ENCODE measurements around the gene MCU.
"Not testable (repeated sequence)": the region's sequence is repeated elsewhere in the genome, so short reads cannot be mapped to it uniquely, and the experiment has no call there.

The MCU gene

GRCh38 chr10:72761498-72761897 lies 69.6 kb downstream of the MCU start:
- H3K4me3 ChIP-seq (ENCODE audit: low read length in 2 of 2) = no peak overlapping the region
- H3K9me3 ChIP-seq (ENCODE audit: control insufficient read depth in 2 of 2, low read length in 2 of 2) = no peaks in the 10 kb centered on the region
- H3K27ac ChIP-seq (ENCODE audit: low read length) = no peak overlapping the region
- H3K4me1 ChIP-seq (ENCODE audit: control insufficient read depth, insufficient read depth, low read length) = no peaks in the 10 kb centered on the region
- H3K9ac ChIP-seq (ENCODE audit: low read length in 2 of 2) = no peak overlapping the region
- no peaks in the 10 kb centered on the region for H3K27me3 ChIP-seq (ENCODE audit: control insufficient read depth in 1 of 2, insufficient read depth in 2 of 2, low read length in 2 of 2)
- H3K36me3 ChIP-seq (ENCODE audit: control insufficient read depth in 2 of 2, insufficient read depth in 2 of 2, low read length in 2 of 2) = no peaks in the 10 kb centered on the region

DNA sequence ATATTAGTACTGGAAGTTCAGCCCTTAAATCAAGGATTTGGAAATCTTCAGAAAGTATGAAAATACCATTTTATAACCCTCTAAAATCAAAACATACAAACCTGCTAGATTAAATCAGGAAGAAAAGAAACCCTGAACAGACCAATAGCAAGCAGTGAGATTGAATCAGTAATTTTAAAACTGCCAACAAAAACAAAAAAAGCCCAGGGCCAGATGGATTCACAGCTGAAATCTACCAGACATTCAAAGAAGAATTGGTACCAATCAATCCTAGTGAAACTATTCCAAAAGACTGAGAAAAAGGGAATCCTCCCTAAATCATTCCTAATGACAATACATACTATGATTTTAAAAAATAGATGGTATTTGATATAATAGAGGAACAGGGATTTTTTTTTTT lies 70.1 kb downstream of the MCU start:
- no peak overlapping the region for H3K4me3 ChIP-seq (ENCODE audit: low read length in 2 of 2)
- H3K27me3 ChIP-seq (ENCODE audit: control insufficient read depth in 1 of 2, insufficient read depth in 2 of 2, low read length in 2 of 2) = no peaks in the 10 kb centered on the region
- H3K4me1 ChIP-seq (ENCODE audit: control insufficient read depth, insufficient read depth, low read length) = no peaks in the 10 kb centered on the region
- H3K27ac ChIP-seq (ENCODE audit: low read length) = no peak overlapping the region
- no peaks in the 10 kb centered on the region for H3K36me3 ChIP-seq (ENCODE audit: control insufficient read depth in 2 of 2, insufficient read depth in 2 of 2, low read length in 2 of 2)
- H3K9me3 ChIP-seq (ENCODE audit: control insufficient read depth in 2 of 2, low read length in 2 of 2) = no peaks in the 10 kb centered on the region
- no peak overlapping the region for H3K9ac ChIP-seq (ENCODE audit: low read length in 2 of 2)

GRCh38 chr10:72763201-72763600 lies 71.3 kb downstream of the MCU start:
- no peaks in the 10 kb centered on the region for H3K36me3 ChIP-seq (ENCODE audit: control insufficient read depth in 2 of 2, insufficient read depth in 2 of 2, low read length in 2 of 2)
- no peak overlapping the region for H3K4me3 ChIP-seq (ENCODE audit: low read length in 2 of 2)
- H3K27ac ChIP-seq (ENCODE audit: low read length) = no peak overlapping the region
- H3K27me3 ChIP-seq (ENCODE audit: control insufficient read depth in 1 of 2, insufficient read depth in 2 of 2, low read length in 2 of 2) = no peaks in the 10 kb centered on the region
- no peaks in the 10 kb centered on the region for H3K9me3 ChIP-seq (ENCODE audit: control insufficient read depth in 2 of 2, low read length in 2 of 2)
- H3K4me1 ChIP-seq (ENCODE audit: control insufficient read depth, insufficient read depth, low read length) = no peaks in the 10 kb centered on the region
- no peak overlapping the region for H3K9ac ChIP-seq (ENCODE audit: low read length in 2 of 2)

GRCh38 chr10:72764151-72764550 lies 72.2 kb downstream of the MCU start:
- no peak overlapping the region for H3K9ac ChIP-seq (ENCODE audit: low read length in 2 of 2)
- H3K4me1 ChIP-seq (ENCODE audit: control insufficient read depth, insufficient read depth, low read length) = no peaks in the 10 kb centered on the region
- H3K27ac ChIP-seq (ENCODE audit: low read length) = no peak overlapping the region
- H3K36me3 ChIP-seq (ENCODE audit: control insufficient read depth in 2 of 2, insufficient read depth in 2 of 2, low read length in 2 of 2) = no peaks in the 10 kb centered on the region
- no peaks in the 10 kb centered on the region for H3K9me3 ChIP-seq (ENCODE audit: control insufficient read depth in 2 of 2, low read length in 2 of 2)
- no peak overlapping the region for H3K4me3 ChIP-seq (ENCODE audit: low read length in 2 of 2)
- H3K27me3 ChIP-seq (ENCODE audit: control insufficient read depth in 1 of 2, insufficient read depth in 2 of 2, low read length in 2 of 2) = no peaks in the 10 kb centered on the region

- H3K9ac ChIP-seq (ENCODE audit: low read length in 2 of 2) = no peak overlapping the region
- no peaks in the 10 kb centered on the region for H3K36me3 ChIP-seq (ENCODE audit: control insufficient read depth in 2 of 2, insufficient read depth in 2 of 2, low read length in 2 of 2)
- H3K9me3 ChIP-seq (ENCODE audit: control insufficient read depth in 2 of 2, low read length in 2 of 2) = no peaks in the 10 kb centered on the region
- H3K4me3 ChIP-seq (ENCODE audit: low read length in 2 of 2) = no peak overlapping the region
- no peaks in the 10 kb centered on the region for H3K27me3 ChIP-seq (ENCODE audit: control insufficient read depth in 1 of 2, insufficient read depth in 2 of 2, low read length in 2 of 2)
- H3K4me1 ChIP-seq (ENCODE audit: control insufficient read depth, insufficient read depth, low read length) = no peaks in the 10 kb centered on the region
- H3K27ac ChIP-seq (ENCODE audit: low read length) = no peak overlapping the region
Observed at GRCh38 chr10:72765051-72765745, 73.3 kb downstream of the MCU start.

DNA sequence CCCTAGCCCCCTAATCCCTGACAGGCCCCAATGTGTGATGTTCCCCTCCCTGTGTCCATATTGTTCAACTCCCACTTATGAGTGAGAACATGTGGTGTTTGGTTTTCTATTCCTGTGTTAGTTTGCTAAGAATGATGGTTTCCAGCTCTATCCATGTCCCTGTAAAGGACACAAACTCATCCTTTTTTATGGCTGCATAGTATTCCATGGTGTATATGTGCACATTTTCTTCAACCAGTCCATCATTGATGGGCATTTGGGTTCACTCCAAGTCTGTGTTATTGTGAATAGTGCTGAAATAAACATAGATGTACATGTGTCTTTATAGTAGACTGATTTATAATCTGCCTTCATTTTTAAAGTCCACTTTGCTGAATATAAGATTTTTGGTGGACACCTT lies 79.3 kb downstream of the MCU start:
- H3K36me3 ChIP-seq (ENCODE audit: control insufficient read depth in 2 of 2, insufficient read depth in 2 of 2, low read length in 2 of 2); H3K4me3 ChIP-seq (ENCODE audit: low read length in 2 of 2); H3K4me1 ChIP-seq (ENCODE audit: control insufficient read depth, insufficient read depth, low read length); H3K27me3 ChIP-seq (ENCODE audit: control insufficient read depth in 1 of 2, insufficient read depth in 2 of 2, low read length in 2 of 2); H3K9me3 ChIP-seq (ENCODE audit: control insufficient read depth in 2 of 2, low read length in 2 of 2); H3K27ac ChIP-seq (ENCODE audit: low read length); H3K9ac ChIP-seq (ENCODE audit: low read length in 2 of 2): not testable (repeated sequence)

DNA sequence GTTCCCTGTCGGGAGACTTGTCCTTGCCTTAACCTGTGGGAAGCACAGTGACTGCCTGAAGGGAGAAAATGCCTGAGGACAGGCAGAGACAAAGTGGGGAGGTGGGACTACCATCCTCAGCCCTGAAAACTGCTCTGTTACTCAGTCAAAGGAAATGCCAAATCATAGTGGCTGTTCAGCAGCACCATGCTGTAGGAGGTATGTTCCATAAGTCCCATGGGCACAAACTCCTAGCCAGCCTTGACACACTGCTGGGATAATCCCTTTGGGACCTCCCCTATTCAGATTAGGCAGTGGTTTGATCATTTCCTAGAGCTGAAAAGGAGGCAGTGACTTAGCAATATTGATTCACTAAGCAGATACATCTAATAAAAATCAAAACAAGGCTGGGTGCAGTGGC lies 80.1 kb downstream of the MCU start:
- H3K9ac ChIP-seq (ENCODE audit: low read length in 2 of 2) = no peak overlapping the region
- H3K27me3 ChIP-seq (ENCODE audit: control insufficient read depth in 1 of 2, insufficient read depth in 2 of 2, low read length in 2 of 2) = no peaks in the 10 kb centered on the region
- H3K27ac ChIP-seq (ENCODE audit: low read length) = no peak overlapping the region
- peaks cover 0 to 7% of the 10 kb centered on the region in 2 donors for H3K9me3 ChIP-seq (ENCODE audit: control insufficient read depth in 2 of 2, low read length in 2 of 2)
- no peaks in the 10 kb centered on the region for H3K4me1 ChIP-seq (ENCODE audit: control insufficient read depth, insufficient read depth, low read length)
- H3K4me3 ChIP-seq (ENCODE audit: low read length in 2 of 2) = no peak overlapping the region
- H3K36me3 ChIP-seq (ENCODE audit: control insufficient read depth in 2 of 2, insufficient read depth in 2 of 2, low read length in 2 of 2) = no peaks in the 10 kb centered on the region

- Histone ChIP-seq H3K4me1 (ENCODE audit: control insufficient read depth, insufficient read depth, low read length) (peaks cover 5% of the 10 kb centered on the region), H3K4me3 (ENCODE audit: low read length in 2 of 2) (no peak overlapping the region), H3K9me3 (ENCODE audit: control insufficient read depth in 2 of 2, low read length in 2 of 2) (no peaks in the 10 kb centered on the region), H3K27me3 (ENCODE audit: control insufficient read depth in 1 of 2, insufficient read depth in 2 of 2, low read length in 2 of 2) (no peaks in the 10 kb centered on the region), H3K36me3 (ENCODE audit: control insufficient read depth in 2 of 2, insufficient read depth in 2 of 2, low read length in 2 of 2) (no peaks in the 10 kb centered on the region), H3K9ac (ENCODE audit: low read length in 2 of 2) (no peak overlapping the region), H3K27ac (ENCODE audit: low read length) (no peak overlapping the region)
Observed at GRCh38 chr10:72779874-72780273, 87.9 kb downstream of the MCU start.

GRCh38 chr10:72782649-72783330 lies 90.8 kb downstream of the MCU start:
- Histone ChIP-seq H3K9me3 (ENCODE audit: control insufficient read depth in 2 of 2, low read length in 2 of 2) (no peaks in the 10 kb centered on the region), H3K27ac (ENCODE audit: low read length) (no peak overlapping the region), H3K4me1 (ENCODE audit: control insufficient read depth, insufficient read depth, low read length) (peaks cover 9% of the 10 kb centered on the region), H3K4me3 (ENCODE audit: low read length in 2 of 2) (no peak overlapping the region), H3K27me3 (ENCODE audit: control insufficient read depth in 1 of 2, insufficient read depth in 2 of 2, low read length in 2 of 2) (no peaks in the 10 kb centered on the region), H3K36me3 (ENCODE audit: control insufficient read depth in 2 of 2, insufficient read depth in 2 of 2, low read length in 2 of 2) (no peaks in the 10 kb centered on the region), H3K9ac (ENCODE audit: low read length in 2 of 2) (no peak overlapping the region)

- H3K36me3 ChIP-seq (ENCODE audit: control insufficient read depth in 2 of 2, insufficient read depth in 2 of 2, low read length in 2 of 2) = no peaks in the 10 kb centered on the region
- H3K9me3 ChIP-seq (ENCODE audit: control insufficient read depth in 2 of 2, low read length in 2 of 2) = no peaks in the 10 kb centered on the region
- no peak overlapping the region for H3K27ac ChIP-seq (ENCODE audit: low read length)
- no peak overlapping the region for H3K4me3 ChIP-seq (ENCODE audit: low read length in 2 of 2)
- H3K4me1 ChIP-seq (ENCODE audit: control insufficient read depth, insufficient read depth, low read length) = peaks cover 9% of the 10 kb centered on the region
- no peaks in the 10 kb centered on the region for H3K27me3 ChIP-seq (ENCODE audit: control insufficient read depth in 1 of 2, insufficient read depth in 2 of 2, low read length in 2 of 2)
- H3K9ac ChIP-seq (ENCODE audit: low read length in 2 of 2) = no peak overlapping the region
Observed at GRCh38 chr10:72783410-72783833, 91.5 kb downstream of the MCU start.

Measured in stomach smooth muscle (tissue), 2 donors.